OCI-LY1 (cell line): ENCODE data around the gene MSMP.
A peak's percentile ranks its signal among the peaks of the same experiment; 100 is the strongest.

Experiments
- H2AFZ ChIP-seq: fragments of 200-600 bp; sonication (generic), shearing (Covaris generic); 2 replicates; pipeline ENCODE4 v1.6.0; 2014; ENCODE audit warnings: antibody characterized with exemption, mild to moderate bottlenecking, low read length
- H3F3A ChIP-seq: fragments of 200-600 bp; sonication (generic), shearing (Covaris generic); 2 replicates; pipeline ENCODE4 v1.6.0; 2014; ENCODE audit warnings: mild to moderate bottlenecking, antibody characterized with exemption, low read length, moderate library complexity; ENCODE audit not compliant: insufficient read depth
- H3K27ac ChIP-seq: fragments of 200-600 bp; sonication (generic); 2 replicates; pipeline ENCODE4 v1.5.1; 2014; ENCODE audit warnings: low read length, mixed run types, mild to moderate bottlenecking, low read depth; ENCODE audit not compliant: poor library complexity, severe bottlenecking
- H3K27me3 ChIP-seq: fragments of 200-600 bp; sonication (generic); 2 replicates; pipeline ENCODE4 v1.6.0; 2014; ENCODE audit warnings: antibody characterized with exemption, mild to moderate bottlenecking, low read length, moderate library complexity; ENCODE audit not compliant: insufficient read depth
- H3K36me3 ChIP-seq: fragments of 200-600 bp; sonication (generic); 2 replicates; pipeline ENCODE4 v1.6.1; 2014; ENCODE audit warnings: mild to moderate bottlenecking, antibody characterized with exemption, low read length, moderate library complexity, mixed read lengths; ENCODE audit not compliant: insufficient read depth
- H3K4me1 ChIP-seq: fragments of 200-600 bp; sonication (generic); 2 replicates; pipeline ENCODE4 v1.5.1; 2014; ENCODE audit warnings: mild to moderate bottlenecking, low read length, moderate library complexity; ENCODE audit not compliant: insufficient read depth, severe bottlenecking
- H3K4me2 ChIP-seq: fragments of 200-600 bp; sonication (generic), shearing (Covaris generic); 2 replicates; pipeline ENCODE4 v1.6.1; 2014; ENCODE audit warnings: low read length
- H3K4me3 ChIP-seq: fragments of 200-600 bp; sonication (generic); 2 replicates; pipeline ENCODE4 v1.5.1; 2014; ENCODE audit warnings: low read length, low read depth, mild to moderate bottlenecking, mixed read lengths; ENCODE audit not compliant: poor library complexity, severe bottlenecking
- H3K79me2 ChIP-seq: fragments of 200-600 bp; shearing (Covaris generic); 2 replicates; pipeline ENCODE4 v1.6.1; 2016; ENCODE audit warnings: mixed run types, low read length, mixed read lengths; ENCODE audit not compliant: insufficient read depth
- H3K9ac ChIP-seq: fragments of 200-600 bp; sonication (generic), shearing (Covaris generic); 2 replicates; pipeline ENCODE4 v1.6.1; 2014; ENCODE audit warnings: mild to moderate bottlenecking, low read length, mixed read lengths
- H3K9me2 ChIP-seq: fragments of 200-600 bp; sonication (generic), shearing (Covaris generic); 2 replicates; pipeline ENCODE4 v1.6.1; 2014; ENCODE audit warnings: low read depth, mild to moderate bottlenecking, low read length, mixed read lengths
- H3K9me3 ChIP-seq: fragments of 200-600 bp; shearing (Covaris generic); 2 replicates; pipeline ENCODE4 v1.6.1; 2014; ENCODE audit warnings: low read length, mixed read lengths
- H4K20me1 ChIP-seq: fragments of 200-600 bp; sonication (generic), shearing (Covaris generic); 2 replicates; pipeline ENCODE4 v1.6.0; 2016; ENCODE audit warnings: mild to moderate bottlenecking, low read length; ENCODE audit not compliant: insufficient read depth
- EZH2 ChIP-seq: fragments of 200-600 bp; sonication (generic), shearing (Covaris generic); IDR thresholded peaks from 2 replicates; pipeline ENCODE4 v1.8.0; 2017; ENCODE audit warnings: borderline replicate concordance, mixed run types, mild to moderate bottlenecking, antibody characterized with exemption, low read length, moderate library complexity, mixed read lengths
- TF ChIP-seq, protein P1 (sequence below): fragments of 200-600 bp; sonication (generic), shearing (Covaris generic); IDR thresholded peaks from 2 replicates; pipeline ENCODE4 v1.5.1; 2017; ENCODE audit warnings: mild to moderate bottlenecking, antibody characterized with exemption, low read length, moderate library complexity, mixed read lengths

MSMP gene

DNA sequence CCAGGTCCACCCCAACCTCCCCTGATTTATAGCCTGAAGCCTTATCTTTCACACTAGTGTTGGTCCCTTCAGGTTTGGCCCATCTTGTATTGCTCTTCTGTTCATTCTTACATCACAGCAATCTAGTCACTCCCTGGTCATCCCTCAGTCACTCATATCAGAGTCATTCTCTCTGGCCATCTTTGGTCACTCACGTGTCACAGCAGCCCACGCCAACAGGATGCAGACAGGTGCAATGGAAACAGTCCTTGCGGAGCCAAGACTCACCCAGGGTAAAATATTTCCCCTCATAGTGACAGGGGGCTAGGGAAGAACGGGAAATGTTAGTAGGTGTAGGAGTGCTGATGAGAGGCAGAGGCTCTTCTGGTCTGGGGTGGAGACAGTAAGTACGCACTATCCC, 610 bp downstream of the MSMP start:
- no peaks in the 10 kb centered on the region for H4K20me1 ChIP-seq
- H3K36me3 ChIP-seq: peaks cover 24% of the 10 kb centered on the region; the same call in 1 of the 2 replicates
- H3F3A ChIP-seq: no peaks in the 10 kb centered on the region
- H2AFZ ChIP-seq: no peak overlapping the region
- H3K79me2 ChIP-seq: peaks cover 1% of the 10 kb centered on the region
- H3K4me2 ChIP-seq: no peak overlapping the region
- H3K9me3 ChIP-seq: no peaks in the 10 kb centered on the region
- no peak overlapping the region for H3K9ac ChIP-seq
- H3K4me1 ChIP-seq: peaks cover 32% of the 10 kb centered on the region
- no peaks in the 10 kb centered on the region for H3K9me2 ChIP-seq
- no peak overlapping the region for H3K27ac ChIP-seq
- H3K27me3 ChIP-seq: no peaks in the 10 kb centered on the region
- no peak overlapping the region for H3K4me3 ChIP-seq
- no peak for TF ChIP-seq EZH2
- TF ChIP-seq, protein P1, sequence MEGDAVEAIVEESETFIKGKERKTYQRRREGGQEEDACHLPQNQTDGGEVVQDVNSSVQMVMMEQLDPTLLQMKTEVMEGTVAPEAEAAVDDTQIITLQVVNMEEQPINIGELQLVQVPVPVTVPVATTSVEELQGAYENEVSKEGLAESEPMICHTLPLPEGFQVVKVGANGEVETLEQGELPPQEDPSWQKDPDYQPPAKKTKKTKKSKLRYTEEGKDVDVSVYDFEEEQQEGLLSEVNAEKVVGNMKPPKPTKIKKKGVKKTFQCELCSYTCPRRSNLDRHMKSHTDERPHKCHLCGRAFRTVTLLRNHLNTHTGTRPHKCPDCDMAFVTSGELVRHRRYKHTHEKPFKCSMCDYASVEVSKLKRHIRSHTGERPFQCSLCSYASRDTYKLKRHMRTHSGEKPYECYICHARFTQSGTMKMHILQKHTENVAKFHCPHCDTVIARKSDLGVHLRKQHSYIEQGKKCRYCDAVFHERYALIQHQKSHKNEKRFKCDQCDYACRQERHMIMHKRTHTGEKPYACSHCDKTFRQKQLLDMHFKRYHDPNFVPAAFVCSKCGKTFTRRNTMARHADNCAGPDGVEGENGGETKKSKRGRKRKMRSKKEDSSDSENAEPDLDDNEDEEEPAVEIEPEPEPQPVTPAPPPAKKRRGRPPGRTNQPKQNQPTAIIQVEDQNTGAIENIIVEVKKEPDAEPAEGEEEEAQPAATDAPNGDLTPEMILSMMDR: no peak

DNA sequence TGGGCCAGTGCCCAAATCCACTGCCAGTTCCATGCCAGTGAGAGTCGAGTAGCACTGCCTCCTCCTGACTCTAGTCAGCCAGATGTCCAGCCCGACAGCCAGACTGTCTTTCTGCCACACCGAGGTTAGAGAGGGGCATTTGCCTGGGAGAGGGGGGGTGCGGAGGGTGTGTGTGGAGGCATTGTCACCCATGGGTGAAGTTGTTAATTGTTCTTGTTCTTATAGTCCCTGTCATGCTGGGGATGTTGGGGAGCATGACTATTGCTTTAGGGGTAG, 3.9 kb downstream of the MSMP start:
- no peaks in the 10 kb centered on the region for H4K20me1 ChIP-seq
- H3K4me1 ChIP-seq: peaks cover 36% of the 10 kb centered on the region
- H3K9me2 ChIP-seq: no peaks in the 10 kb centered on the region
- peak overlapping the region; percentile 76 for H3K4me3 ChIP-seq
- peaks cover 29% of the 10 kb centered on the region for H3K79me2 ChIP-seq
- H3K9ac ChIP-seq: peak overlapping the region; percentile 75
- peak overlapping the region; percentile 79 for H3K4me2 ChIP-seq
- TF ChIP-seq, protein P1: no peak
- TF ChIP-seq EZH2: no peak
- no peaks in the 10 kb centered on the region for H3F3A ChIP-seq
- H3K9me3 ChIP-seq: no peaks in the 10 kb centered on the region
- H3K27ac ChIP-seq: peak overlapping the region; percentile 53
- no peaks in the 10 kb centered on the region for H3K27me3 ChIP-seq
- no peak overlapping the region for H2AFZ ChIP-seq
- H3K36me3 ChIP-seq: peaks cover 24% of the 10 kb centered on the region; the same call in 1 of the 2 replicates

DNA sequence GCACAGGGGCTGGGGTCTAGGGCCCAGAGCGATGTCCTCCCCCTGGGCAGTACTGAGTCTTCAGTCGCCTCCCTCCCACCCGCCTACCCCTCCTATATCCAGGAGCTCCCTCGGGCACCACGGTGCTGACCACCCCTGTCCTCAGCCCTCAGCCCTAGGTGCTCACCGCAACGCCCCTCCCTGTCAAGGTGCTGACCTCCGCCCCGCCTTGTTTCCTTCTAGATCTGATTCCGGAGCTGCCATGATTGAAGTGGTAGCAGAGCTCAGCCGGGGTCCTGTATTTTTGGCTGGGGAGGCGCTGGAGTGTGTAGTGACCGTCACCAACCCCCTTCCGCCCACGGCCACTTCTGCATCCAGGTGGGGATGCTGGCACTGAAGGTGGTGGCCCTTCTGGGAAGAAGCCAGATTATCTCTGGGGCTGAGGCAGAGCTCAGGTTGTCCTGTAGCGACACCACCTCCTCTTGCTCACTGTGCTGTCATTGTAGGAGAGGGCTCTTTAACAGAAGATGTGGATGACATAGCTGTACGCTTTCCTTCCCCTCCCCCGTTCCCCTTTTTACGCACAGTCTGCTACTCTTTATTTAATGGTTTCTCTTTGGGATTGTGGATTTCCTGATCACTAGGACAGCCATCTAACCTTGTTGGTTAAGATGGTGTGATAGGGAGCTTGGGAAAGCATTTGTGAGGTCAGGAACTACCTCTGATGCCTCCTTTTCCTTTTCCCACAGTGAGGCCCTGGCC, 4.4 kb downstream of the MSMP start:
- Histone ChIP-seq H3F3A (no peaks in the 10 kb centered on the region), H3K9me2 (no peaks in the 10 kb centered on the region), H3K9ac (peak overlapping the region; percentile 75), H2AFZ (no peak overlapping the region), H3K4me2 (peak overlapping the region; percentile 79), H3K79me2 (peaks cover 29% of the 10 kb centered on the region), H3K4me3 (peak overlapping the region; percentile 76), H3K27me3 (no peaks in the 10 kb centered on the region), H4K20me1 (no peaks in the 10 kb centered on the region), H3K36me3 (peaks cover 24% of the 10 kb centered on the region; the same call in 1 of the 2 replicates), H3K4me1 (peaks cover 36% of the 10 kb centered on the region), H3K27ac (peak overlapping the region; percentile 53), H3K9me3 (no peaks in the 10 kb centered on the region)
- TF ChIP-seq EZH2: no peak
- TF ChIP-seq, protein P1: peak; percentile 17; the same call in 1 of the 2 replicates
